B cell (primary cell): ENCODE results near the gene ADARB2. TPM values are rescaled to one million over a fixed set of nuclear protein-coding genes. Genes with fewer than 3 reads are reported as not detected.

Source experiments
- ATAC-seq: fragments of 200-7000 bp; cut with Tn5 transposase; one replicate; pipeline ENCODE4 v1.10.0; 2021; ENCODE audit warnings: low read depth, mild to moderate bottlenecking, moderate number of reproducible peaks, moderate library complexity
- CTCF ChIA-PET: fragments of 350-600 bp; sonication (Branson Sonifier 250); formaldehyde crosslinking; loops from one replicate; lab custom pipeline; 2021; ENCODE audit warnings: antibody characterized with exemption, inconsistent platforms; lab: Charles Lee
- POLR2A ChIA-PET: fragments of 350-600 bp; sonication (Branson Sonifier 250); formaldehyde crosslinking; loops from one replicate; lab custom pipeline; 2021; ENCODE audit warnings: antibody characterized with exemption; lab: Charles Lee
- DNase-seq: peaks from one replicate; pipeline ENCODE4 v3.0.0; 2013
- H2AFZ ChIP-seq: 2 replicates; pipeline ENCODE4 v1.6.1; 2012; ENCODE audit warnings: mild to moderate bottlenecking, low read depth, low read length; ENCODE audit not compliant: insufficient read depth, poor library complexity, severe bottlenecking
- H3K27ac ChIP-seq, 2 donors: 1 replicate in 1 of 2; 2 replicates in 1 of 2; pipeline ENCODE4 v1.5.1; 2012 to 2013; ENCODE audit warnings: low read length in 2 of 2, mild to moderate bottlenecking in 2 of 2, moderate library complexity in 1 of 2
- H3K27me3 ChIP-seq, 4 experiments: fragments of 200-600 bp in 1 of 4; sonication (generic) in 1 of 4; replicated peaks in 1 of 4; 1 replicate in 2 of 4; 2 replicates in 2 of 4; pipeline versions ENCODE4 v1.6.1 to v1.7.0; 2013 to 2016; ENCODE audit warnings: low read length in 3 of 4, mild to moderate bottlenecking in 2 of 4, mixed read lengths in 1 of 4, moderate library complexity in 1 of 4; ENCODE audit not compliant: insufficient read depth in 4 of 4, control insufficient read depth in 3 of 4; ENCODE audit errors: control extremely low read depth in 1 of 4
- H3K36me3 ChIP-seq, 2 experiments: replicated peaks in 1 of 2; 1 replicate in 1 of 2; 2 replicates in 1 of 2; pipeline versions ENCODE4 v1.6.1 to v1.7.1; 2013; ENCODE audit warnings: low read length in 1 of 2; ENCODE audit not compliant: insufficient read depth in 2 of 2, control insufficient read depth in 1 of 2; ENCODE audit errors: control extremely low read depth in 1 of 2, extremely low read depth in 1 of 2
- H3K4me1 ChIP-seq, 2 donors: fragments of 200-600 bp in 1 of 2; sonication (generic) in 1 of 2; 1 replicate in 1 of 2; 2 replicates in 1 of 2; pipeline versions ENCODE4 v1.5.1 to v1.6.1; 2013 to 2017; ENCODE audit warnings: low read length in 2 of 2; ENCODE audit not compliant: control insufficient read depth in 2 of 2, insufficient read depth in 2 of 2
- H3K4me2 ChIP-seq: replicated peaks from 2 replicates; pipeline ENCODE3; 2012; ENCODE audit warnings: mild to moderate bottlenecking, low read depth, low read length; ENCODE audit not compliant: poor library complexity, severe bottlenecking
- H3K4me3 ChIP-seq, 5 experiments: fragments of 200-600 bp in 1 of 5; sonication (generic) in 1 of 5; 1 replicate in 3 of 5; 2 replicates in 2 of 5; pipeline versions ENCODE4 v1.5.1 to v1.7.0; 2011 to 2016; ENCODE audit warnings: low read length in 4 of 5, mild to moderate bottlenecking in 4 of 5, low read depth in 2 of 5, control low read depth in 1 of 5, moderate library complexity in 1 of 5; ENCODE audit not compliant: insufficient read depth in 1 of 5; ENCODE audit errors: control extremely low read depth in 1 of 5, extremely low read depth in 1 of 5
- H3K79me2 ChIP-seq: fragments of 200-600 bp; sonication (generic); one replicate; pipeline ENCODE4 v1.6.0; 2016; ENCODE audit warnings: low read length; ENCODE audit not compliant: control insufficient read depth, insufficient read depth
- H3K9ac ChIP-seq: fragments of 200-600 bp; sonication (generic); 2 replicates; pipeline ENCODE4 v1.6.1; 2017; ENCODE audit warnings: mild to moderate bottlenecking, low read length, moderate library complexity
- H3K9me3 ChIP-seq, 3 donors: one replicate each; pipeline versions ENCODE4 v1.6.1 to v1.7.1; 2013; ENCODE audit warnings: low read length in 2 of 3; ENCODE audit not compliant: control insufficient read depth in 2 of 3, insufficient read depth in 1 of 3; ENCODE audit errors: control extremely low read depth in 1 of 3
- H4K20me1 ChIP-seq: 2 replicates; pipeline ENCODE4 v1.6.0; 2012; ENCODE audit warnings: mild to moderate bottlenecking, low read length; ENCODE audit not compliant: insufficient read depth, control insufficient read depth, poor library complexity, severe bottlenecking
- H3K27ac Mint-ChIP-seq: one replicate; pipeline ENCODE4 v1.8.0; 2021; ENCODE audit warnings: mixed read lengths
- H3K27me3 Mint-ChIP-seq: one replicate; pipeline ENCODE4 v1.8.0; 2021; ENCODE audit warnings: mixed read lengths
- H3K4me1 Mint-ChIP-seq: one replicate; pipeline ENCODE4 v1.8.0; 2021; ENCODE audit warnings: mixed read lengths
- H3K4me3 Mint-ChIP-seq: one replicate; pipeline ENCODE4 v1.8.0; 2021; ENCODE audit warnings: mixed read lengths
- H3K9me3 Mint-ChIP-seq: one replicate; pipeline ENCODE4 v1.8.0; 2022; ENCODE audit warnings: mixed read lengths; ENCODE audit not compliant: insufficient read depth
- EZH2 ChIP-seq: IDR thresholded peaks from 2 replicates; pipeline ENCODE4 v1.6.1; 2012; ENCODE audit warnings: borderline replicate concordance, low read depth, mild to moderate bottlenecking, moderate library complexity, low read length; ENCODE audit not compliant: insufficient read depth, poor library complexity, severe bottlenecking
- WGBS: methylation state at CpG from one replicate; pipeline ENCODE4 v1.1.5; 2013; ENCODE audit warnings: missing lambda C conversion rate; ENCODE audit not compliant: insufficient coverage; 5-methylcytosine and 5-hydroxymethylcytosine counted together
- intact Hi-C: fragments of 100-400 bp; cut with micrococcal nuclease; formaldehyde crosslinking; loops from one replicate; pipeline ENCODE4 v1.10.0; 2022
- polyA plus RNA-seq: library from polyadenylated mRNA; depleted of rRNA; stranded (reverse); fragments of >200 nt; gene quantifications from 2 replicates; pipeline ENCODE4 v1.2.3, GENCODE V29; 2012
- total RNA-seq, 2 donors: library from RNA; stranded (reverse); fragments of 120-200 nt in 1 of 2; gene quantifications; 1 replicate in 1 of 2; 2 replicates in 1 of 2; pipeline versions ENCODE4 v1.2.3 to v1.2.4, GENCODE V29; 2013 to 2022
- TF ChIP-seq, protein P1 (sequence below): fragments of 200-600 bp; IDR thresholded peaks from one replicate; pipeline ENCODE4 v1.8.0; 2022; ENCODE audit warnings: antibody characterized with exemption, mild to moderate bottlenecking

The ADARB2 gene
- total and polyA plus RNA-seq, 2 donors (not counting 1 experiment from before 2014, with no cell fraction given), result 0.13 to 0.96 TPM

DNA sequence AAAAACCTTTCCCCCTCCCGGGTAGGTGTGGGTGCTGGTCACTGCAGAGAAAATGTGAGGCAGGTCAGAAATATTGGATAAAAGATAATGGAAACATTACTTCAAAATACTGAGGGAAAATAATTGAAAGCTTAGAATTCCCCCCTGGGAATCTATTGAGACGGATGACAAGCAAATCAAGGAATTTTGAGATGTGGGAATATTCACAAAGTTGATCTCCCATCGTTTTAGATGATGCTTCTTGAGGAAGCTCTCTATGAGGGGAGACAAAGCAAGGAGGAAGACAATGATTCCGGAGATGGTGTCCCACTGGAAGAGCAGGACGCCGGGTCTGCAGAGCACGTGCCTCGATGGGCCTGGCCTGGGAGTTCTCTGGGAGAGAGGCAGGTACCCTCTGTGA, 470.2 kb downstream of the ADARB2 start:
- Mint-ChIP-seq H3K27ac (no peak overlapping the region), H3K4me3 (no peak overlapping the region), H3K9me3 (no peaks in the 10 kb centered on the region), H3K4me1 (no peaks in the 10 kb centered on the region), H3K27me3 (peaks cover 6% of the 10 kb centered on the region)
- no peak overlapping the region for H2AFZ ChIP-seq
- no peaks in the 10 kb centered on the region for H3K27me3 ChIP-seq
- H3K4me1 ChIP-seq, result no peaks in the 10 kb centered on the region
- H3K36me3 ChIP-seq, result no peaks in the 10 kb centered on the region
- no peaks in the 10 kb centered on the region for H3K9me3 ChIP-seq
- H3K9ac ChIP-seq, result no peak overlapping the region
- no peaks in the 10 kb centered on the region for H4K20me1 ChIP-seq
- intact Hi-C loops, result no loop called here
- no peak for ATAC-seq
- H3K27ac ChIP-seq, result no peak overlapping the region
- H3K79me2 ChIP-seq, result no peaks in the 10 kb centered on the region
- WGBS, result 85% methylated on average over 5 of the region's 8 CpGs
- H3K4me2 ChIP-seq, result no peak overlapping the region
- CTCF ChIA-PET, result no interaction called here
- POLR2A ChIA-PET, result no interaction called here
- no peak for DNase-seq
- no peak for TF ChIP-seq EZH2
- TF ChIP-seq, protein P1, sequence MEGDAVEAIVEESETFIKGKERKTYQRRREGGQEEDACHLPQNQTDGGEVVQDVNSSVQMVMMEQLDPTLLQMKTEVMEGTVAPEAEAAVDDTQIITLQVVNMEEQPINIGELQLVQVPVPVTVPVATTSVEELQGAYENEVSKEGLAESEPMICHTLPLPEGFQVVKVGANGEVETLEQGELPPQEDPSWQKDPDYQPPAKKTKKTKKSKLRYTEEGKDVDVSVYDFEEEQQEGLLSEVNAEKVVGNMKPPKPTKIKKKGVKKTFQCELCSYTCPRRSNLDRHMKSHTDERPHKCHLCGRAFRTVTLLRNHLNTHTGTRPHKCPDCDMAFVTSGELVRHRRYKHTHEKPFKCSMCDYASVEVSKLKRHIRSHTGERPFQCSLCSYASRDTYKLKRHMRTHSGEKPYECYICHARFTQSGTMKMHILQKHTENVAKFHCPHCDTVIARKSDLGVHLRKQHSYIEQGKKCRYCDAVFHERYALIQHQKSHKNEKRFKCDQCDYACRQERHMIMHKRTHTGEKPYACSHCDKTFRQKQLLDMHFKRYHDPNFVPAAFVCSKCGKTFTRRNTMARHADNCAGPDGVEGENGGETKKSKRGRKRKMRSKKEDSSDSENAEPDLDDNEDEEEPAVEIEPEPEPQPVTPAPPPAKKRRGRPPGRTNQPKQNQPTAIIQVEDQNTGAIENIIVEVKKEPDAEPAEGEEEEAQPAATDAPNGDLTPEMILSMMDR, result no peak
- H3K4me3 ChIP-seq, result no peak overlapping the region

DNA sequence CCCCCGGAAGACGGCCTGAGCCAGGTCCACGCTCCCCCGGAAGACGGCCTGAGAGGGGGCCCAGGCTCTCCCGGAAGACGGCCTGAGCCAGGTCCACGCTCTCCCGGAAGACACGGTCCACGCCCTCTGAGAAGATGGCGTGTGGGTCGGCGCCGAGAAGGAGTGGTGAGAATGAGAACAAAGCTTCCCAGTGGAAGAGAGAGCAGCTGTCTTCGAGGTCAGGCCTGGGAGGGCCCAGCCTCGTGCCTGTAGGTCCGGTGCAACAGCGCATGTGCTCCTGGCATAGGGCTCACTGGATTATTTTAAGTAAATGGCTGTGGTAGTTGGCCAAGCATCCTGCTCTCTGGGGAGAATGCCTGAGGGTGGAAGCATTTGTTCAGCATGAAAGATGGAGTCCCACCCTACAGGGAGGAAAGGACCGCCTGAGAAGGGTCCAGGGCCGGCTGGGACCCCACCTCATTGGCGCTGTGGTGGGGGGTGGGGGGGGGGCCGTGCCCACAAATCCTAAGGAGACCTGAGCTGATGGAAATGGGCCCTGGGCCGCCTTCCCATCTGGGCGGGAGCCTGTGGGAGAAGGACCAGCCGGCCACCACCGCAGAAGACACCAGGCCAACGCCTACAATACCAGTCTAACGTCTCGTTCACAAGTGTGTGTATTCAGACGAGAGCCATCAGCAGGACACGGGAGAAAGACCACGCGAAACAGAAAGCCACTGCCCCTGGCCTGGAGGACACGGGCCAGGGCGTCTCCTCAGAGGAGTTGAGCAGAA, 471.1 kb downstream of the ADARB2 start:
- Histone ChIP-seq H3K79me2 (no peaks in the 10 kb centered on the region), H3K9ac (no peak overlapping the region), H3K4me1 (no peaks in the 10 kb centered on the region), H2AFZ (no peak overlapping the region), H3K4me3 (no peak overlapping the region), H4K20me1 (no peaks in the 10 kb centered on the region), H3K27me3 (no peaks in the 10 kb centered on the region), H3K4me2 (no peak overlapping the region), H3K36me3 (no peaks in the 10 kb centered on the region), H3K9me3 (no peaks in the 10 kb centered on the region), H3K27ac (no peak overlapping the region)
- H3K9me3 Mint-ChIP-seq, result no peaks in the 10 kb centered on the region
- H3K4me3 Mint-ChIP-seq, result no peak overlapping the region
- no peaks in the 10 kb centered on the region for H3K4me1 Mint-ChIP-seq
- peaks cover 6% of the 10 kb centered on the region for H3K27me3 Mint-ChIP-seq
- DNase-seq (no peak), ATAC-seq (no peak)
- ChIA-PET CTCF (no interaction called here), POLR2A (no interaction called here)
- 94% methylated on average over 34 of the region's 36 CpGs for WGBS
- intact Hi-C loops, result no loop called here
- TF ChIP-seq, protein P1, result no peak
- TF ChIP-seq EZH2, result no peak
- no peak overlapping the region for H3K27ac Mint-ChIP-seq
